Upper lobe of right lung (tissue), 1 donor: ENCODE data around the gene SYNRG. TPM values are rescaled to one million over a fixed set of nuclear protein-coding genes. Genes with fewer than 3 reads are reported as not detected.

Source experiments
- ATAC-seq: fragments of 200-7000 bp; cut with Tn5 transposase; one replicate; pipeline ENCODE4 v1.9.1; 2020; ENCODE audit warnings: mild to moderate bottlenecking, moderate library complexity
- DNase-seq: peaks from one replicate; pipeline ENCODE4 v3.0.0-alpha.2; 2020
- H3K27ac ChIP-seq: fragments of 200-600 bp; one replicate; pipeline ENCODE4 v1.8.0; 2022
- H3K27me3 ChIP-seq: fragments of 200-600 bp; one replicate; pipeline ENCODE4 v1.8.0; 2022; ENCODE audit warnings: mild to moderate bottlenecking
- H3K36me3 ChIP-seq: fragments of 200-600 bp; one replicate; pipeline ENCODE4 v1.8.0; 2022
- H3K4me1 ChIP-seq: fragments of 200-600 bp; one replicate; pipeline ENCODE4 v1.8.0; 2022
- H3K4me3 ChIP-seq: fragments of 200-600 bp; one replicate; pipeline ENCODE4 v1.8.0; 2022; ENCODE audit warnings: mild to moderate bottlenecking
- H3K9me3 ChIP-seq: fragments of 200-600 bp; one replicate; pipeline ENCODE4 v1.8.0; 2022
- CTCF ChIP-seq: fragments of 200-600 bp; IDR thresholded peaks from one replicate; pipeline ENCODE4 v1.8.0; 2022; ENCODE audit warnings: antibody characterized with exemption
- intact Hi-C: fragments of 100-400 bp; cut with DNase I; formaldehyde crosslinking; loops from one replicate; pipeline ENCODE4 v1.11.0; 2022
- total RNA-seq: library from RNA; stranded (reverse); fragmentation: NEBNext Ultra II Directional; extraction: Animal tissue kit (Norgen Biotek cat#: 25700); gene quantifications from one replicate; pipeline ENCODE4 v1.2.1, GENCODE V29; 2021
- donor health status: DM: no; HTN: yes; CAD: no; lungs with severe emphysema.

SYNRG gene
- total RNA-seq, 1 donor from 2014 or later, result 50.0 TPM

GRCh38 chr17:37492167-37492566 is 117.1 kb downstream of the SYNRG start:
- no peaks in the 10 kb centered on the region for H3K27me3 ChIP-seq
- no peaks in the 10 kb centered on the region for H3K9me3 ChIP-seq
- no peak overlapping the region for H3K4me3 ChIP-seq
- ATAC-seq (no peak), DNase-seq (no peak)
- TF ChIP-seq CTCF, result no peak
- intact Hi-C loops, result no loop called here
- H3K36me3 ChIP-seq, result no peaks in the 10 kb centered on the region
- H3K27ac ChIP-seq, result no peak overlapping the region
- peaks cover 13% of the 10 kb centered on the region for H3K4me1 ChIP-seq

- Histone ChIP-seq H3K27ac (peak overlapping the region; percentile 74), H3K27me3 (no peaks in the 10 kb centered on the region), H3K4me1 (peaks cover 13% of the 10 kb centered on the region), H3K36me3 (no peaks in the 10 kb centered on the region), H3K4me3 (peak overlapping the region; percentile 62), H3K9me3 (no peaks in the 10 kb centered on the region)
- DNase-seq (no peak), ATAC-seq (no peak)
- TF ChIP-seq CTCF, result no peak
- intact Hi-C loops, result no loop called here
Observed at GRCh38 chr17:37490638-37491614, 118.3 kb downstream of the SYNRG start.

DNA sequence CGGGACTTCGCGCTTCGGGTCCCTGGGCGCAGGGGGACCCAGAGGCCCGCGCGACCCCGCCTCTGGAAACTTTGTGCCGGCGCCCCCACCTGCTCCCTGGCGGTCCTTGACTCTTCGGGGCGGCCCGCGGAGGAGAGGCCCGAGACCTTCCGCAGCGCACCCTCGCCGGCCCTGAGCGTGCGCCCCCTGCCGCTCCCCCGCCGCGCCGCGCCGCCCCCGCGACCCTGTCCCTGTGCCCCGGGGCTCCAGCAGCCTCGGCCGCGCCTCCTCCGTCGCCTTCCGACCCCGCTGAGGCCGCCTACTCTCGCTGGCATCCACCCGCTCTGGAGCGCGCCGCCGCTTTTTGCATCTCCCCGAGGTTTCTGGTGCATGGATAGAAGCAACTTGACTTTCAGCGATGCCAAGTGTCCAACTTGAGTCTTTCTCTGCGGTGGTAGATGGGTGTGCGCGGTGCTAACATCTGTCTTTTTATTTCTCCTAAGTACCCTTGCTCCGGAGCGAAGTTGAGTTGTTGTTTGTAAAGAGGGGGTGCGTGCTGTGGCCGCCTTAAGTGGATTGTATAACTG is 119.1 kb downstream of the SYNRG start:
- peak; percentile 44 for TF ChIP-seq CTCF
- intact Hi-C loops, result no loop called here
- peak; percentile 83 for DNase-seq
- no peaks in the 10 kb centered on the region for H3K9me3 ChIP-seq
- H3K4me1 ChIP-seq, result peaks cover 13% of the 10 kb centered on the region
- no peaks in the 10 kb centered on the region for H3K36me3 ChIP-seq
- peak overlapping the region; percentile 62 for H3K4me3 ChIP-seq
- peak; percentile 66 for ATAC-seq
- peak overlapping the region; percentile 74 for H3K27ac ChIP-seq
- H3K27me3 ChIP-seq, result no peaks in the 10 kb centered on the region

DNA sequence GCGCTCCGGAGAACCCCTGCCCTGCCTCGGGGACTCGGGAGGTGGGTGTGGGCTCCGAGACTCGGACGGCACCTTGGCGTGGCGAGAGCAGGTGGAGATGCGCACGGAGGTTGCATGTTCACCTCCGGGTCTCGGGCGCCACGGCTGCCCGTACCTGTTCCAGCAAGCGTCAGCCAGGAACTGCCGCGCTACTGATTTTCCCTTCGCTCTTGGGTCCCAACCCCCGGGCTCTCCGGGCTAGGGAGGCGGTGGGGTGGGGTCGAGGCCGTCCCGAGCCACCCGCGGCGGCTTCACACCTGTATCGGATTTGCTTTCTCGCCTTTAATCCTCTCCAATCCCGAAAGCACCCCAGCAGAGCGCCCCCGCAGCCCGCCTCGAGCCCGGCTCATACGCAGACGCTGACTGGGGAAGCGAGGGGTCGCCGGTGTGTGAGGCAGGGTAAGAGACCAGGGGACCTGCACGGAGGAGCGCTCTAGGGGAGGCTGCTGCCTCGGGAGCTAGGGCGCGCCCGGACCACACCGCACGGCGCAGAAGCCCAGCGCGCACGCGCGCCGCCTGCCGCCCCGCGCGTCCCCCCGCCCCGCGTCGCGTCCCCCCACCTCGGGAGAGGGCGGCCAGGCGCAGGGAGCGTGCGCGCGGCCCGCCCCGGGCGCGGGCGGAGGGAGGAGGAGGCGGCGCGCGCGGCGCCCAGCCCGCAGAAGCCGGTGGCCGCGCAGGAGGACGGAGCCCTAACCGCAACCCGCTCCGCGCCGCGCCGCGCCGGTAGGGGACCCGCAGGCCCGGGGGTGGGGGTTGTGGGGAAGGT is 119.8 kb downstream of the SYNRG start, which contains the start of gene DUSP14:
Gene DUSP14 (plus strand): TSS at position 695 of the 805 bp plus-strand sequence. CDS start 22,382 bp downstream, outside the sequence.
- no peaks in the 10 kb centered on the region for H3K36me3 ChIP-seq
- peak within 1 kb of the TSS; percentile 90 for H3K27ac ChIP-seq
- intact Hi-C loops, result no loop called here
- peak; percentile 91 for ATAC-seq
- H3K9me3 ChIP-seq, result no peaks in the 10 kb centered on the region
- H3K4me3 ChIP-seq, result peak within 1 kb of the TSS; percentile 86
- no peak for TF ChIP-seq CTCF
- peak; percentile 89 for DNase-seq
- H3K27me3 ChIP-seq, result no peaks in the 10 kb centered on the region
- H3K4me1 ChIP-seq, result peaks cover 13% of the 10 kb centered on the region

DNA sequence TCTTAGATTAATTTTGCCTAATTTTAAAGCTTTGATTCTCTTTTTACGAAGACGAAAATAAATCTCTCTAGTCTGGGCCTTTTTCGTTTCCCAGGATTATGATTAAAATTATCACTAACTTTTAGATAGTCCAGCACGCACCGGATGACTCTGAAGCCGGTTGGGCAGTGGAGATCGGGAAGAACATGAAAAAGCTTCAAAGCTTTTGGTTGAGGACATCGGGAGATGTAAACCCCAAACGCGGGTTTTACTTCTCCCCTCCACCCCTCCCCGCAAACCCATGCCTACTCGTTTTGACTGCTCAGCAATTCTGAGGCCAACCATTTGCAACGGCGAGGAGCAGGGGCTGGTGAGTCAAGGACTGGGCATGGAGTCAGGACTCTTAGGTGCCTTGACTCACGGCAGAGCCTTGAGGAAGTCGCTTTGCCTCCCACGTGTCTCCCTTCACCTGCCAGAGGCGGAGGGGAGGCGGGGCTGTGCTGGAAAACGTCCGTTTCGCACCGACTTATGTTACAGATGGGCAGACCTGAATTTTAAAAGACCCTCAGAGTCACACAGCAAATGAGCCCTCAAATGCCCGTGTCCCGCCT is 120.5 kb downstream of the SYNRG start:
- no peaks in the 10 kb centered on the region for H3K36me3 ChIP-seq
- intact Hi-C loops, result no loop called here

More for the DNA sequence above, 120.5 kb downstream of the SYNRG start:
- Histone ChIP-seq H3K9me3 (no peaks in the 10 kb centered on the region), H3K4me1 (peaks cover 14% of the 10 kb centered on the region), H3K27ac (peak overlapping the region; percentile 90), H3K27me3 (no peaks in the 10 kb centered on the region), H3K4me3 (peak overlapping the region; percentile 86)
- peak; percentile 89 for DNase-seq
- ATAC-seq, result peak; percentile 81
- TF ChIP-seq CTCF, result no peak
